HCT116 (cell line): ENCODE results near the gene BRD7. TPM values are rescaled to one million over a fixed set of nuclear protein-coding genes. Genes with fewer than 3 reads are reported as not detected.

Experiments
- ATAC-seq: fragments of 200-7000 bp; cut with Tn5 transposase; 2 replicates; pipeline ENCODE4 v1.9.1; 2020; ENCODE audit warnings: mild to moderate bottlenecking, moderate library complexity
- BruUV-seq: library from RNA; stranded (reverse); fragments of 400-500 nt; replicated peaks from 2 replicates; lab custom pipeline; 2021; lab: Mats Ljungman, UMichigan
- CTCF ChIA-PET: fragments of 300-600 bp; sonication (Branson Sonifier 250); formaldehyde crosslinking; loops from one replicate; lab custom pipeline; 2021; ENCODE audit warnings: antibody characterized with exemption; lab: Charles Lee
- POLR2A ChIA-PET: fragments of 300-600, 350-600 bp; sonication (Branson Sonifier 250); formaldehyde crosslinking; loops from one replicate; lab custom pipeline; 2021; ENCODE audit warnings: antibody characterized with exemption; lab: Charles Lee
- RAD21 ChIA-PET, 2 experiments: fragments of 300-600 bp; sonication (Branson Sonifier 250); formaldehyde crosslinking; loops; one replicate each; lab custom pipeline; 2023; ENCODE audit warnings: low total read pairs in 2 of 2; ENCODE audit not compliant: uncharacterized antibody in 2 of 2, unreplicated experiment in 2 of 2, low non-redundant PET in 1 of 2; lab: Charles Lee
- DNase-seq: peaks from one replicate; pipeline ENCODE4 v3.0.0-alpha.2; 2010; ENCODE audit warnings: low read depth, low spot score
- H2AFZ ChIP-seq: fragments of 200-600 bp; shearing (Covaris generic), sonication (generic); 2 replicates; pipeline ENCODE4 v1.6.1; 2017; ENCODE audit warnings: low read depth, mixed run types, mixed read lengths, antibody characterized with exemption, low read length; ENCODE audit not compliant: poor library complexity, severe bottlenecking
- H3K27ac ChIP-seq: 2 replicates; pipeline ENCODE4 v1.5.1; 2012; ENCODE audit warnings: low read depth, low read length
- H3K27me3 ChIP-seq: fragments of 200-600 bp; sonication (generic); 2 replicates; pipeline ENCODE4 v1.6.1; 2016; ENCODE audit warnings: mixed run types, low read length, mixed read lengths; ENCODE audit not compliant: insufficient read depth
- H3K36me3 ChIP-seq, 2 experiments: fragments of 200-500 bp in 1 of 2; fragments of 200-600 bp in 1 of 2; sonication (Bioruptor generic) in 1 of 2; sonication (generic) in 1 of 2; 2 replicates each; pipeline versions ENCODE4 v1.5.1 to v1.6.1; 2014 to 2016; ENCODE audit warnings: low read length in 2 of 2, inconsistent platforms in 1 of 2, mixed read lengths in 1 of 2, mixed run types in 1 of 2; ENCODE audit not compliant: insufficient read depth in 2 of 2, control insufficient read depth in 1 of 2
- H3K4me1 ChIP-seq, 2 experiments: fragments of 200-600 bp in 1 of 2; sonication (generic) in 1 of 2; 2 replicates each; pipeline versions ENCODE4 v1.5.1 to v1.6.1; 2012 to 2017; ENCODE audit warnings: low read length in 2 of 2, inconsistent platforms in 1 of 2, mild to moderate bottlenecking in 1 of 2, mixed read lengths in 1 of 2, mixed run types in 1 of 2, moderate library complexity in 1 of 2; ENCODE audit not compliant: insufficient read depth in 2 of 2, control insufficient read depth in 1 of 2
- H3K4me2 ChIP-seq: fragments of 200-600 bp; sonication (generic); 2 replicates; pipeline ENCODE4 v1.6.1; 2017; ENCODE audit warnings: mixed run types, low read length, mixed read lengths
- H3K4me3 ChIP-seq, 2 experiments: fragments of 200-600 bp in 1 of 2; sonication (generic) in 1 of 2; replicated peaks in 1 of 2; 2 replicates each; pipeline ENCODE4 v1.5.1; 2011 to 2016; ENCODE audit warnings: low read length in 2 of 2, control low read depth in 1 of 2, low read depth in 1 of 2, mild to moderate bottlenecking in 1 of 2, mixed read lengths in 1 of 2, mixed run types in 1 of 2
- H3K79me2 ChIP-seq: fragments of 200-600 bp; sonication (generic); 2 replicates; pipeline ENCODE4 v1.6.1; 2017; ENCODE audit warnings: mild to moderate bottlenecking, mixed run types, low read length, moderate library complexity, mixed read lengths; ENCODE audit not compliant: insufficient read depth
- H3K9ac ChIP-seq: fragments of 200-600 bp; sonication (generic); 2 replicates; pipeline ENCODE4 v1.6.1; 2016; ENCODE audit warnings: low read length, mixed read lengths
- H3K9me2 ChIP-seq: fragments of 200-600 bp; sonication (generic), shearing (Covaris generic); 2 replicates; pipeline ENCODE4 v1.6.1; 2017; ENCODE audit warnings: mixed run types, mild to moderate bottlenecking, moderate library complexity; ENCODE audit not compliant: insufficient read depth
- H3K9me3 ChIP-seq, 2 experiments: fragments of 200-500 bp in 1 of 2; fragments of 200-600 bp in 1 of 2; sonication (Bioruptor generic) in 1 of 2; sonication (generic) in 1 of 2; 2 replicates each; pipeline ENCODE4 v1.6.1; 2014 to 2017; ENCODE audit warnings: low read length in 2 of 2, mixed read lengths in 2 of 2, inconsistent platforms in 1 of 2, low read depth in 1 of 2, mild to moderate bottlenecking in 1 of 2, mixed run types in 1 of 2, moderate library complexity in 1 of 2; ENCODE audit not compliant: control insufficient read depth in 1 of 2, insufficient read depth in 1 of 2
- H4K20me1 ChIP-seq: fragments of 200-600 bp; sonication (generic), shearing (Covaris generic); 2 replicates; pipeline ENCODE4 v1.6.1; 2017; ENCODE audit warnings: mixed run types, mild to moderate bottlenecking, moderate library complexity; ENCODE audit not compliant: insufficient read depth
- ATF3 ChIP-seq: IDR thresholded peaks from 2 replicates; pipeline ENCODE4 v1.6.1; 2012
- CBX3 ChIP-seq: IDR thresholded peaks from 2 replicates; pipeline ENCODE4 v1.6.1; 2012; ENCODE audit warnings: low read depth
- CEBPB ChIP-seq: IDR thresholded peaks from 2 replicates; pipeline ENCODE4 v1.6.1; 2012; ENCODE audit warnings: low read depth
- CTCF ChIP-seq, 3 experiments: fragments of 200-600 bp in 1 of 3; sonication (generic) in 1 of 3; IDR thresholded peaks in 2 of 3; conservative IDR thresholded peaks in 1 of 3; 2 replicates each; pipeline ENCODE4 v1.5.1; 2012 to 2017; ENCODE audit warnings: low read depth in 2 of 3, low read length in 2 of 3, antibody characterized with exemption in 1 of 3, borderline replicate concordance in 1 of 3, control low read depth in 1 of 3, mild to moderate bottlenecking in 1 of 3, mixed read lengths in 1 of 3, mixed run types in 1 of 3, moderate library complexity in 1 of 3; ENCODE audit not compliant: insufficient read depth in 1 of 3
- EGR1 ChIP-seq: IDR thresholded peaks from 2 replicates; pipeline ENCODE4 v1.6.1; 2012; ENCODE audit warnings: low read depth
- ELF1 ChIP-seq: IDR thresholded peaks from 2 replicates; pipeline ENCODE4 v1.6.1; 2012; ENCODE audit warnings: low read depth, borderline replicate concordance
- EZH2 ChIP-seq: fragments of 200-600 bp; sonication (generic); IDR thresholded peaks from 2 replicates; pipeline ENCODE4 v1.6.1; 2017; ENCODE audit warnings: antibody characterized with exemption, mixed run types
- MAX ChIP-seq: IDR thresholded peaks from 2 replicates; pipeline ENCODE4 v1.6.1; 2012
- POLR2A ChIP-seq: IDR thresholded peaks from 2 replicates; pipeline ENCODE4 v1.7.0; 2011; ENCODE audit warnings: borderline replicate concordance; ENCODE audit not compliant: insufficient read depth, insufficient read length; ENCODE audit errors: extremely low read depth
- POLR2AphosphoS5 ChIP-seq: IDR thresholded peaks from 2 replicates; pipeline ENCODE4 v1.6.1; 2011; ENCODE audit warnings: mild to moderate bottlenecking, low read depth, low read length, moderate library complexity
- REST ChIP-seq: IDR thresholded peaks from 2 replicates; pipeline ENCODE4 v1.6.1; 2012; ENCODE audit warnings: low read depth
- SIN3A ChIP-seq: IDR thresholded peaks from 2 replicates; pipeline ENCODE4 v1.6.1; 2012; ENCODE audit warnings: low read depth
- SP1 ChIP-seq: IDR thresholded peaks from 2 replicates; pipeline ENCODE4 v1.6.1; 2012; ENCODE audit warnings: low read depth
- ZFX ChIP-seq: fragments of 450-650 bp; IDR thresholded peaks from 2 replicates; pipeline ENCODE4 v1.6.1; 2017
- intact Hi-C: fragments of 100-400 bp; cut with micrococcal nuclease; formaldehyde crosslinking; loops from 2 replicates; pipeline ENCODE4 v1.10.0; 2022
- total RNA-seq: library from RNA; stranded (reverse); gene quantifications from one replicate; pipeline ENCODE4 v1.2.1, GENCODE V29; 2021; ENCODE audit not compliant: unreplicated experiment

Gene BRD7
- total RNA-seq, 1 experiment from 2014 or later, result 85.4 TPM

GRCh38 chr16:50275428-50276325 lies 93.1 kb downstream of the BRD7 start:
- ChIA-PET CTCF (no interaction called here), RAD21 (no interaction called here), POLR2A (no interaction called here)
- Histone ChIP-seq H3K9me2 (no peaks in the 10 kb centered on the region), H3K4me1 (no peaks in the 10 kb centered on the region), H3K9me3 (no peaks in the 10 kb centered on the region), H3K4me3 (no peak overlapping the region), H2AFZ (no peak overlapping the region), H4K20me1 (no peaks in the 10 kb centered on the region), H3K36me3 (no peaks in the 10 kb centered on the region), H3K79me2 (peaks cover 9% of the 10 kb centered on the region; the same call in 1 of the 2 replicates), H3K27me3 (no peaks in the 10 kb centered on the region), H3K4me2 (no peak overlapping the region), H3K27ac (no peak overlapping the region), H3K9ac (no peak overlapping the region)
- intact Hi-C loops, result no loop called here
- no TSS peak for BruUV-seq
- ATAC-seq, result no peak
- no peak for DNase-seq
- TF ChIP-seq EZH2 (no peak), MAX (no peak), CBX3 (no peak), SP1 (no peak), POLR2A (no peak), SIN3A (no peak), EGR1 (no peak), ATF3 (no peak), ELF1 (no peak)

GRCh38 chr16:50275098-50275415 lies 93.7 kb downstream of the BRD7 start:
- no peak overlapping the region for H3K4me2 ChIP-seq
- H3K9me3 ChIP-seq, result no peaks in the 10 kb centered on the region
- no peak overlapping the region for H3K4me3 ChIP-seq
- RAD21 ChIA-PET, result no interaction called here
- no peaks in the 10 kb centered on the region for H3K36me3 ChIP-seq
- POLR2A ChIA-PET, result no interaction called here
- H3K27ac ChIP-seq, result no peak overlapping the region
- H2AFZ ChIP-seq, result no peak overlapping the region
- ATAC-seq, result no peak; the same call in 1 of the 2 replicates
- H3K79me2 ChIP-seq, result peaks cover 7% of the 10 kb centered on the region; the same call in 1 of the 2 replicates
- DNase-seq, result no peak
- H3K9me2 ChIP-seq, result no peaks in the 10 kb centered on the region
- no peaks in the 10 kb centered on the region for H3K27me3 ChIP-seq
- no TSS peak for BruUV-seq
- no peaks in the 10 kb centered on the region for H4K20me1 ChIP-seq
- H3K4me1 ChIP-seq, result no peaks in the 10 kb centered on the region
- no peak overlapping the region for H3K9ac ChIP-seq
- CTCF ChIA-PET, result no interaction called here
- intact Hi-C loops, result no loop called here
- TF ChIP-seq SP1 (no peak), ELF1 (no peak), REST (no peak), CTCF (IDR thresholded peaks at IDR 0.05 in 2 of 3, conservative IDR thresholded peaks at IDR 0.05 in 1 of 3; ENCODE audit: borderline replicate concordance in 1 of 3, insufficient read depth in 1 of 3, low read depth in 2 of 3, low read length in 2 of 3) (no peak), CEBPB (no peak), POLR2AphosphoS5 (no peak), ZFX (no peak), POLR2A (no peak), EGR1 (no peak), ATF3 (no peak)
